ENCODE results near the gene LATS2.

DNA sequence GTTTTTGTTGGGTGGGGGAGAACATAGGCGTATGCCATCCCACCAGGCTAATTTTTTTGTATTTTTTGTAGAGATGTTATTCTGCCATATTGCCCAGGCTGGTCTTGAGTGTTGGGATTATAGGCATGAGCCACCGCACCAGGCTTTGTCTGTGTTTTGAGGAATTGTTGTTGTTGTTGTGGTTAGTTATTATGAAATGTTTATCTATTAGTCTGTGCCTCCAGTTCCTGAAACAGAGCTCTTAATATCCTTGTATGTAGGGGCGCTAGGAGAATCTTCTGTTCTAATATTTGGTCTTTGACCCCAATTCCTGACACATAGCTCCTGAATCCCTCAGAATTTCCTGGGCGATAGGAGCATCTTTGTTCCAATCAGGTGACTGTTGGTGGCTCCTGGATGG lies 5.6 kb upstream of the LATS2 start:
- TF ChIP-seq YY1 (IDR thresholded peaks at IDR 0.05; ENCODE audit: insufficient read depth, insufficient read length) (no peak), ZNF274 (IDR thresholded peaks at IDR 0.05; ENCODE audit: low read depth, low read length) (no peak)
